Activated CD4-positive, CD25-positive, alpha-beta regulatory T cell treated with anti-CD3 and anti-CD28 coated beads, Interleukin-2, amount 50 U/mL, for 24 hours (primary cell): Measurements from ENCODE around the gene LYL1.

Experiments used
- ATAC-seq, 2 donors: fragments of 150-1000 bp; cut with Tn5 transposase; one replicate each; pipeline ENCODE4 v1.10.0; 2021; ENCODE audit warnings: mild to moderate bottlenecking in 1 of 2, moderate library complexity in 1 of 2

Gene LYL1

DNA sequence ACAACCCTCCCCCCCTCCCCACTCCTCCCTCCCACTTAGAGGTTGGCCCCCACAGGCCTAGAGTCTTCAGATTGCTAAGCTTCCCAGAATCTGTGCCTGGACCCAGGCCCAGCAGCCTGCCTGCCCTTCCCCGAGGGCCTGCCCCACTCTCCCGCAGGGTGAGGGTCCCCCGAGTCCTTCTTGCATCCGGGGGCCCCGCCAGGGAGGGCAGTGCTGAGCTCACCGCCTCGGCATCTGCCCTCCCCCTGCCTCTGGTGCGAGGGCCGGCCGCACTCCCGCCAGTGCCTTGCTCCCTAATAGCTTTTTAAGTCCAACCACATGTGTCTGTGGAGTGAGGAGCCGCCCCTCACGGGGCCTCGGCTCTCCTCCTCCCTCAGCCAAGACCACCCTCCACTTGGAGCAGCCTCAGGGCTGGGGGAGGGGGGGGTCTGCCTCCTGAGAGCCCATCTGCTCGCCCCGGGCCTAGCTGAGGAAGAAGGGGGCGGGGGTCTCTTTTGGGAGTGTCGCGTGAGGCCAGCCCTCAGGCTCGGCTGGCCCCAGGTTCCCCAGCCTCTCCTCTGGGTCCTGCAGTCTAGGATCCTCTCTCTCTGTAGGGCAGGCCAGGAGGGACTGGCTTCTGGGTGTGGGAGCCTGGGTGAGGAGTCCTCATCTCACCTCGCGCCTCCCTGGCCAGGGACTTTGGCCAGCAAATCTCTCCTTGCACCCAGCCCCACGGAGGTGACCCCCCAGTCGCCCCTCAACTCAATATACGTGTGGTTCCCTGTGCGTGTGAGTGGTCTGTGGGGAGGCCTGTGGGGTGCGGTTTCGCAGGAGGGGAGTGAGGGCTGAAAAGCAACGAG, 47.2 kb downstream of the LYL1 start:
- no peak for ATAC-seq

DNA sequence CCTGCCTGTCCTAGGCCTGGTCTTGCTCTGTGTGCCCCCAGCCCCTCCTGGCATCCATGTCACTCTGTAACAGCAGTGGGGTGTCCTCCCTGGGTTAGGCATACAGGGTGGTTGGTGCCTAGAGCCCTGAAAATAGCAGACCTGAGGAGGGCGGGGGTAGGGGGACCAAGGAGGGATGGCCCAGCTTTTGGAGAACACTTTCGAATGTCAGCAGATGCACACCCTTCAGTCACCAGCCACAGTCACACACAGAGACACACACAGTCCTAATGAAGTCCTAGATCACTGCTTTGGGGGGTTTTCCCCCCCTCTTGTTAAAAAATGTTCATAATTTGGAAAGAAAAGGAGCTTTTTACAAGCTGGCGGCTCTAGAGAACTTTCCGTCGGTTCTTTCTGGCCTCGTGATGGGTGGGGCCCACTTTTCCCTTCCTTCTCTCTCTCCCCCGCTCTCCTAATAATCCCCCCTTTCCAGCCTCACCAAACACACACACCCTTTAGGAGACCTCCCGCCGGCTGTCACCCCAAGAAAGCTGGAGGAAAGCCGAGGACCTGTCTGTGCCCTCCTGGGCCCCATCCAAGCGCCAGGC, 47.9 kb downstream of the LYL1 start:
- ATAC-seq: no peak

DNA sequence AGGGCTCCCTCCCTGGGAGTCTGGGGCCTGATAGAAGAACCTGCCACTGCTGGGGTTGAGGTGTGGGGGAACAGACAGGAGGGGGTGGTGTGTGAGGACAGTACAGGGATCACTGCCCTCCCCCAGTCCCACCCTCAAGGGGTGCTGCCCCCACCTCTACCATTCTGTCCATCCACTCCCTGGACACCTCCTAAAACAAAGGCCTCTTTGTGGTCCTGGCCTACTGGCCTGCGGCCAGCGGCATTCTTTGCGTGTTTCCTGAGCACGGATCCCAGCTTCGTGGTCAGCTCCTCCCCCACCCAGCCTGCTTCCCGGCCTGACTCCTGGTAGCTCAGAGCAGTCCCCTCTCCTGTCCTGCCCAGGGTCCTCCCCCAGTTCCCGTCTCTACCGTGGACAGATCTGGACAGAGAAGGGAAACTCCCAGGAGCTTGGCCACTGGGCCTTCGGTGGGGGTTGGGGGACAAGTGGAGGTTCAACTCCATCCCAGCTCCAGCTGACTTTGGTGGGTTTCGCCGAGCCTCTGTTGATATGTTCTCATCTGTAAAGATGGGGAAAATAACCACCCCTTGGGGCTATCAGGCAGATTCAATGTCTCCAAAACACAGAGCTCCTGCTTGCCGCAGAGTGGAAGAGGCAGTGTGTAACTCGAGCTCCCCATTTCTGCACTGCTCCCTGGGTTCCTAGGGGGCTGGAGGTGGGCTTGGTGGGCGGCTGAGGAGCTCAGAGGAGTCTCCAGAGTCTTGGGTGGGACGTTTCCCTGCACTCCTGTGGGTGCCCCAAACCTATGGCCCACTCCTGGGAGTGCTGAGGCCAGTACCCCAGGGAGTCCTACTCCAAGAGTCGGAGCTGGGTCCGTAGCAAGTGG, 48.7 kb downstream of the LYL1 start:
- ATAC-seq: no peak

DNA sequence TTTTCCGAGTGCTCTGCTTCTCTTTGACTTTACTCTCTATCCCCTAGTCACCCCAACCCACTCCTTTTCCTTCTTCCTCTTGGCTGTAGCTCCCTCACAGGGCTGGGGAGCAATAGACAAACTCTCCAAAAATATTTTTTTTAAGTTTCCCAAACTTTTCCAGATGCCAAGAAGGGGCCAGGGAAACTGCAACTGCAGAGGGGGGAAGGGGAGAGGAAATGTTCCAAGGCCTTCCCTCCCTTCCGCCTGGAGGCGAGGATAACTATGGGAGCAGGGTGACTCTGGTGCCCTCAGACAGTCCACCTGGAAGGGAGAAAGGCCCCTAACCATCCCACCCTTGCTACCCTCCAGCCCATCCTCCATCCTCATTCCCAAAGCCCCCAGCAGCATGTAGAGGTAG, 49.4 kb downstream of the LYL1 start:
- no peak for ATAC-seq

DNA sequence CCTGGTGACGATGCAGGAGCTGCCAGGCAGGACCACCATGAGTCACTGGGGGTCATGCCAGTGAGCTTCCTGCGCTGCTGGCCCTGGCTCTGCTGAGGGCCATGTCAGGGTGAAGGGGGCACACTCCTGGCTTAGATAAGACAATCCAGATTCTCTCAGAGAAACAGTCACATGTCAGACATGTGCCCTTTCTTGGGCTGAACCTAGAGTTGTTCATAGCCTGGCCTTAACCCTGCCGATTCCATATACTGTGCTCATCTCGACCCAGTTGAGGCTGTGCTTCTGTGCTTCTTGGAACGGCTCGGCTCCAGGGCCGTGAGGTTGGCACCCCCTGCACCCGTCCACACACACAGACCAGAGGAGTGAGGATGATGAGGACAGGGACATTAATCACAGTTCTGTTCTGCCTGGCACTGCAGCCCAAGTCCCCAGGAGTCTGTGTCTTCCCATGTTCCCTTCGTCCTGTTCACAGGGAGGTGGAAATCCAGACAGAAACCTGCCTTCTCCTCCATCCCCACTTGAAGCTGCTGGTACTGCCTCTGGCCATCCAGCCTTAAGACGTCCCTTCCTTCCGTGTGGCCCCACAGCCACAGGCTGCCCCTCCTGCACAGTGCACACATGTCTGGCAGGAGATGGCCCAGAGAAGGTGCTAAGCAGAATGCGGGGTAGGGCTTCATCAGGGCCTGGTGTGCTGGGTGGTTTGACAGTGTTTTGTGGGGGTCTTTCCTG, 50.0 kb downstream of the LYL1 start:
- no peak for ATAC-seq

DNA sequence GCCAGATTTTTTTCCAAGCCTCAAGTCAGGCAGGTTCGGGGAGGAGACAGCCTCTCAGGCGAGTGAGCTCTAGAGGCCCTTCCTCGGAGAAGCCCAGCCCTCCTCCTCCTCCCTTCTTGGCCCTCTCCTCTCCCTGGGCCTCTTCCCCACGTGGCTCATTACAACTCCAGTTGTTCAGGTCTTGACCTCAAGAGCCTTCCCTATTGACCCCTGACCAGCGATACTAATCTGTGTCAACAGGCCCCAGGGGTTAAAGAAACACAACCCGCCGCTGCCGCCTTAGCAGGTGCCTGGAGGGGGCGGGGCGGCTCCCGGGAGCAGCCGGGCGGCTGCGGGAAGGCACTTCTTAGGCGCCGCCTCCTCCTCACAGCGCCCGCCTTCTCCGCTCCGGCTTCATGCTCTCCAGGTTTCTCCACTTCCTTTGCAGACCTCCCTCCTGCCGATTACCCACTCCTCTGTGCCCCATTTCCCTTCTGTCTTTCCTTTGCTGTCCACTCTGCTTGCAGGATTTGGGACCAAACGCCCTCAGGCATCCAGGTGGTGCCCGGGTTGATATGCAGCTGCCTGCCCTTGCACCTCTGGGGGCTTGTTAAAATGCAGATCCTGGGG, 51.0 kb downstream of the LYL1 start:
- no peak for ATAC-seq

DNA sequence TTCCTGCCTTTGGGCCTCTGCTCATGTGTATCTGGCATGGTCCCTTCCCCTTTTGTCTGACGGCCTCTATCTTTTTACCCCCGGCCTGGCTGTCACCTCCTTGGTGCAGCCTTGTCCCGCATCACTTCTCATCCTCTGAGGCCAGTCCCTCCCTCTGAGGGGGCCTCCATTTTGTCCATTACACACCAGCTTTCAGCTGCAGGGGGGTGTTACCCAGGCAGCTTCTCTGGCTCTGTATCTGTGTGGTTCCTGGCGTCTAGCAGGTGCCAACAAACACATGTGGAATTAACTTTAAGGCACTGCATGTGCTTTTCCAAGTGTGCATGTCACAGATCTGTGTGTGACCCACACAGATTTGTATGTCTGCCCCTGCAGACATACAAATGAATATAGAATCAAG, 52.4 kb downstream of the LYL1 start:
- ATAC-seq: no peak
